Tibial artery (tissue), 4 donors: ENCODE data around the gene DNPEP.

Experiments used
- DNase-seq, 2 donors: peaks; one replicate each; pipeline ENCODE4 v3.0.0-alpha.2; 2019
- H3K27ac ChIP-seq, 2 donors: fragments of 200-600 bp; sonication (generic) in 1 of 2; 1 replicate in 1 of 2; 2 replicates in 1 of 2; pipeline ENCODE4 v1.5.1; 2018 to 2019; ENCODE audit warnings: mild to moderate bottlenecking in 1 of 2
- H3K27me3 ChIP-seq, 2 donors: fragments of 200-600 bp; sonication (generic) in 1 of 2; one replicate each; pipeline versions ENCODE4 v1.5.1 to v1.6.0; 2016 to 2019
- H3K36me3 ChIP-seq, 3 donors: fragments of 200-600 bp; sonication (generic) in 2 of 3; one replicate each; pipeline ENCODE4 v1.5.1; 2016 to 2019; ENCODE audit warnings: mild to moderate bottlenecking in 2 of 3
- H3K4me1 ChIP-seq, 4 donors: fragments of 200-600 bp; sonication (generic) in 2 of 4; 1 replicate in 3 of 4; 2 replicates in 1 of 4; pipeline ENCODE4 v1.5.1; 2016 to 2019
- H3K4me3 ChIP-seq, 2 donors: fragments of 200-600 bp; sonication (generic) in 1 of 2; 1 replicate in 1 of 2; 2 replicates in 1 of 2; pipeline ENCODE4 v1.5.1; 2018 to 2019; ENCODE audit warnings: mild to moderate bottlenecking in 2 of 2
- H3K9me3 ChIP-seq, 3 donors: fragments of 200-600 bp; sonication (generic) in 1 of 3; one replicate each; pipeline ENCODE4 v1.5.1; 2016 to 2019
- intact Hi-C: fragments of 100-400 bp; cut with DNase I; formaldehyde crosslinking; loops from one replicate; pipeline ENCODE4 v1.15.0; 2023; ENCODE audit warnings: low total_unique reads
- TF ChIP-seq, protein P1 (sequence below), 2 experiments: fragments of 200-600 bp in 1 of 2; fragments of 450-650 bp in 1 of 2; IDR thresholded peaks; one replicate each; pipeline ENCODE4 v1.5.1; 2017 to 2019; ENCODE audit warnings: antibody characterized with exemption in 2 of 2, mild to moderate bottlenecking in 1 of 2, moderate library complexity in 1 of 2

The DNPEP gene

DNA sequence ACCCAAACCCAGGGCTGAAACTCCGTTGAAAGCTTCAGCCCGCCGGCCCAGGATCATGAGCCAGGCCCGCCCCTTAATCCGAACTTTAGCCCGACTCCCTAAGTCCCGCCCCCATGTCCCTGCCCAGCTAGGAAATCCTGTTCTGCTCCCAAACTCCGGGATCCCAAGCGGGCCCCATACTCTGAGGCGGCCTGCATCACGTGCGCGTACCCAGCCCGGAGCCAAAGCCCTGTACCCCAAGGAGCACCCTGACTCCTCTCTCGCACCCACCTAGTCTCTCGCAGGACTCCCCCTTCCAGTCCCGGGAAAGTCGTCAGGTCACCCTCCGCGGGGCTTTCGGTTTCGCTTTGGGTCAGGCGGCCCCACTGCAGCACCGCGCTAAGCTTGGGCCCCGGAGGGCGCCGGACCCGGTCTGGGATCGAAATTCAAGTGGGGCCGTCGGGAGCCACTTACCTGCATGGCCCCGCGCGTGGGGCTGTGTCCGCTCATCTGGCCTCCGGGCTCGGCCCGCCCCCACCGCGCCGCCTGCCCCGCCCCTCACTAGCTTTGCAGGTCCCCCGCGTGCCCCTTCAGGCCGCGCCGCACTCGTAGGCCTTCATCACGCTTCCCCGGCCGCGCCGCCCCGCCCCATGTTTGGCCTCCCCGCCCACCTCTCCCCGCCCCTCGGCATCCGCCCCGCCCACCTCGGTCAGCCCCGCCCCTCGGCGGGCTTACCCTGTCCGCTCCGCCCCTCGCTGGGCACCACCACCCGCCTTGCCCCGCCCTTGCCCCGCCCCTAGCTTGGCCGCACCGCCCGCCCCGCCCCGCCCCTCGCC is at the start of gene DNPEP:
Gene DNPEP, minus strand, starts transcription at position 607 of the 815 bp plus-strand sequence. Its CDS starts 118 bp downstream, at position 489.
- peaks cover 0 to 14% (median 11%) of the 10 kb centered on the region in 4 donors for H3K4me1 ChIP-seq
- peak within 1 kb of the TSS; percentile 91 to 97 for H3K27ac ChIP-seq
- peak; percentile 92 to 96 for DNase-seq
- H3K36me3 ChIP-seq, result peaks cover 30 to 41% (median 37%) of the 10 kb centered on the region in 3 donors
- TF ChIP-seq, protein P1, sequence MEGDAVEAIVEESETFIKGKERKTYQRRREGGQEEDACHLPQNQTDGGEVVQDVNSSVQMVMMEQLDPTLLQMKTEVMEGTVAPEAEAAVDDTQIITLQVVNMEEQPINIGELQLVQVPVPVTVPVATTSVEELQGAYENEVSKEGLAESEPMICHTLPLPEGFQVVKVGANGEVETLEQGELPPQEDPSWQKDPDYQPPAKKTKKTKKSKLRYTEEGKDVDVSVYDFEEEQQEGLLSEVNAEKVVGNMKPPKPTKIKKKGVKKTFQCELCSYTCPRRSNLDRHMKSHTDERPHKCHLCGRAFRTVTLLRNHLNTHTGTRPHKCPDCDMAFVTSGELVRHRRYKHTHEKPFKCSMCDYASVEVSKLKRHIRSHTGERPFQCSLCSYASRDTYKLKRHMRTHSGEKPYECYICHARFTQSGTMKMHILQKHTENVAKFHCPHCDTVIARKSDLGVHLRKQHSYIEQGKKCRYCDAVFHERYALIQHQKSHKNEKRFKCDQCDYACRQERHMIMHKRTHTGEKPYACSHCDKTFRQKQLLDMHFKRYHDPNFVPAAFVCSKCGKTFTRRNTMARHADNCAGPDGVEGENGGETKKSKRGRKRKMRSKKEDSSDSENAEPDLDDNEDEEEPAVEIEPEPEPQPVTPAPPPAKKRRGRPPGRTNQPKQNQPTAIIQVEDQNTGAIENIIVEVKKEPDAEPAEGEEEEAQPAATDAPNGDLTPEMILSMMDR (IDR thresholded peaks at IDR 0.05), result no peak
- H3K4me3 ChIP-seq, result peak within 1 kb of the TSS; percentile 67 to 94
- no peaks in the 10 kb centered on the region for H3K9me3 ChIP-seq
- no peaks in the 10 kb centered on the region for H3K27me3 ChIP-seq
- intact Hi-C loops, result loop anchor here (10.0 kb wide), 1 partner anchor 213 kb away; the partner anchor contains the start of genes CNPPD1, RETREG2 and SLC23A3

DNA sequence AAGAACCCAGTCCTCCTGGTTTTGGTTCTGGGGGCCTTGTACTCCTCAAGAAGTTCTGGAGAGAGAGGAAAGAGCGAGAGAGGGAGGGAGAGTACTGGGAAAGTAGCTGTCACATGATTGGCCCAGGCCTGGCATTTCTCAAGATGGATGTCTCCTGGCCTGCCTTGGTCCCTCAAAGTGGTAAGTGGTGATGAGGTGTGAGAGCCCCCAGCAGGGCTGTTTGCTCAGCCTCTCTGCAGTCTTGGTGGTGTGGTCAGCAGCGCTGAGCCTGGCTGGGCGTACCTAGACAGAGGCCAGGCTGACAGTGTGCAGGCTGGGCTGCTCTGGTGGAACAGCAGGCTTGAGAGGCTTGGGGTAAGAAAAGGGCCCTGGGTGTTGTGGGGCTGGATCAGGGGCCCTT is 49.4 kb upstream of the DNPEP start:
- intact Hi-C loops, result loop anchor here (5.0 kb wide), 1 partner anchor 1380 kb away; no protein-coding TSS in a partner anchor
- peak overlapping the region; percentile 96 to 97 for H3K27ac ChIP-seq
- H3K36me3 ChIP-seq, result no peaks in the 10 kb centered on the region
- H3K27me3 ChIP-seq, result no peaks in the 10 kb centered on the region
- no peak overlapping the region for H3K4me3 ChIP-seq
- H3K9me3 ChIP-seq, result no peaks in the 10 kb centered on the region
- TF ChIP-seq, protein P1 (IDR thresholded peaks at IDR 0.05), result no peak
- DNase-seq, result peak in 1 of 2 donors; percentile 20
- peaks cover 0 to 86% (median 37%) of the 10 kb centered on the region in 4 donors for H3K4me1 ChIP-seq

GRCh38 chr2:219436491-219436890 is 48.8 kb upstream of the DNPEP start:
- H3K27ac ChIP-seq, result peak overlapping the region; percentile 96 to 97

GRCh38 chr2:219435701-219436100 is 48.0 kb upstream of the DNPEP start:
- TF ChIP-seq, protein P1 (IDR thresholded peaks at IDR 0.05), result no peak
- Histone ChIP-seq H3K4me3 (peak overlapping the region; percentile 45 to 47), H3K4me1 (peaks cover 0 to 86% (median 30%) of the 10 kb centered on the region in 4 donors), H3K27me3 (no peaks in the 10 kb centered on the region), H3K9me3 (no peaks in the 10 kb centered on the region), H3K27ac (peak overlapping the region; percentile 96 to 97), H3K36me3 (no peaks in the 10 kb centered on the region)
- DNase-seq, result no peak
- intact Hi-C loops, result loop anchor here (2.0 to 5.0 kb wide), 2 partner anchors 17 to 1382 kb away; no protein-coding TSS in a partner anchor

More at GRCh38 chr2:219436491-219436890, 48.8 kb upstream of the DNPEP start:
- intact Hi-C loops, result loop anchor here (5.0 kb wide), 1 partner anchor 1381 kb away; no protein-coding TSS in a partner anchor
- Histone ChIP-seq H3K4me1 (peaks cover 0 to 87% (median 36%) of the 10 kb centered on the region in 4 donors), H3K9me3 (no peaks in the 10 kb centered on the region), H3K4me3 (no peak overlapping the region), H3K36me3 (no peaks in the 10 kb centered on the region), H3K27me3 (no peaks in the 10 kb centered on the region)
- TF ChIP-seq, protein P1 (IDR thresholded peaks at IDR 0.05), result no peak
- peak in 1 of 2 donors; percentile 63 for DNase-seq

DNA sequence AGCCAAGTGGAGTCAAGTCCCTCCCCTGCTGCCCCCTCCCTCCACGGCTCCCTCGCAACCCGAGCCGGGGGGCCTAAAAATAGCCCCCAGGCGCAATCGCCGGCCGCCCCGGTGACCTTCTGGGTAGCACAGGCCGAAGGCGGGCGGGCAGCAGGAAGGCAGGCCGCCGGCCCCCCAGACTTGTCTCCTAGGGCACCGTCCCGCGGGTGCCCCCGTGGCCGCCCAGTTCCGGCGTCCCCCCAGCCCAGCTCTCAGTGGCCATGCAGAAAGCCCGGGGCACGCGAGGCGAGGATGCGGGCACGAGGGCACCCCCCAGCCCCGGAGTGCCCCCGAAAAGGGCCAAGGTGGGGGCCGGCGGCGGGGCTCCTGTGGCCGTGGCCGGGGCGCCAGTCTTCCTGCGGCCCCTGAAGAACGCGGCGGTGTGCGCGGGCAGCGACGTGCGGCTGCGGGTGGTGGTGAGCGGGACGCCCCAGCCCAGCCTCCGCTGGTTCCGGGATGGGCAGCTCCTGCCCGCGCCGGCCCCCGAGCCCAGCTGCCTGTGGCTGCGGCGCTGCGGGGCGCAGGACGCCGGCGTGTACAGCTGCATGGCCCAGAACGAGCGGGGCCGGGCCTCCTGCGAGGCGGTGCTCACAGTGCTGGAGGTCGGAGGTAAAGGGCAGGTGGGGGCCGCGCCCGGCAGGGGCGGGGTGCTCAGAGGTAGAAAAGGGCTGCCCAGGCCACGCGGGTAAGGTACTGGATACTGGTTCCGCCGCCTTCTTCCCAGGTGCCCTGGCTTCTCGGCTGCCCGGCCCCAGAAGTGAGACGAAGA is 47.2 kb upstream of the DNPEP start, which contains the start of gene SPEG:
Gene SPEG, plus strand, starts transcription at position 126 of the 808 bp plus-strand sequence. Its CDS starts 135 bp downstream, at position 261.
- Histone ChIP-seq H3K4me1 (peaks cover 0 to 86% (median 32%) of the 10 kb centered on the region in 4 donors), H3K9me3 (no peaks in the 10 kb centered on the region), H3K27ac (peak within 1 kb of the TSS; percentile 96 to 97), H3K36me3 (no peaks in the 10 kb centered on the region), H3K4me3 (peak within 1 kb of the TSS; percentile 45 to 47), H3K27me3 (no peaks in the 10 kb centered on the region)
- TF ChIP-seq, protein P1 (IDR thresholded peaks at IDR 0.05), result no peak
- intact Hi-C loops, result loop anchor here (2.0 to 5.0 kb wide), 2 partner anchors 18 to 1382 kb away; no protein-coding TSS in a partner anchor
- DNase-seq, result no peak
